HG02840 (cell line): ENCODE results near the gene SEC22B.
"Not testable (repeated sequence)": the region's sequence is repeated elsewhere in the genome, so short reads cannot be mapped to it uniquely, and the experiment has no call there.

ENCODE experiments used
- ATAC-seq: cut with Tn5 transposase; IDR thresholded peaks from one replicate; pipeline ENCODE4 v1.9.1; 2021; ENCODE audit warnings: mild to moderate bottlenecking, moderate library complexity, moderate number of reproducible peaks; ENCODE audit not compliant: unreplicated experiment, low FRiP score

SEC22B gene

GRCh38 chr1:120120525-120120924, 55.8 kb downstream of the SEC22B start:
- not testable (repeated sequence) for ATAC-seq

- ATAC-seq, result not testable (repeated sequence)
Measured at GRCh38 chr1:120117371-120118177, 58.7 kb downstream of the SEC22B start.

GRCh38 chr1:120116094-120116493, 60.2 kb downstream of the SEC22B start:
- not testable (repeated sequence) for ATAC-seq

GRCh38 chr1:120113134-120113533, 63.2 kb downstream of the SEC22B start:
- not testable (repeated sequence) for ATAC-seq

GRCh38 chr1:120112212-120112611, 64.1 kb downstream of the SEC22B start:
- not testable (repeated sequence) for ATAC-seq

- ATAC-seq, result not testable (repeated sequence)
Measured at GRCh38 chr1:120111771-120112170, 64.5 kb downstream of the SEC22B start.

DNA sequence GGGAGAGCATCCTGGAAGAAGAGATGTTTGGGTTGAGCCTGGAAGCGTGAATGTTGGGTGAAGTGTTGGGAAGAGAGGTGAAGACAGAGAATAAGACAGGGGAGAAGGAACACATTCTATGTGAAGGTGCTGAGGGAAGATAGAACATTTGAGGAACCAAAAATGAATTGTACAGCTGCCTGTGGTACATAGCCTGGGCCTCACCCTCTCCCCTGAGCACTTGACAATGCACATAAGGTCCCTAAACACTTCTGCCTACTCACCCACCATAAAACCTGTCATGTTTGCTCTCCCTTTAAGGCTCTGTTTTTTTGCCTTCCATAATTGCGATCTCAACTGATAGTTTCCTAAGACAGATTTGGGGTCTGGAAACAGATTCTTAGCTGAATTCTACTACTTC, 65.3 kb downstream of the SEC22B start:
- not testable (repeated sequence) for ATAC-seq

DNA sequence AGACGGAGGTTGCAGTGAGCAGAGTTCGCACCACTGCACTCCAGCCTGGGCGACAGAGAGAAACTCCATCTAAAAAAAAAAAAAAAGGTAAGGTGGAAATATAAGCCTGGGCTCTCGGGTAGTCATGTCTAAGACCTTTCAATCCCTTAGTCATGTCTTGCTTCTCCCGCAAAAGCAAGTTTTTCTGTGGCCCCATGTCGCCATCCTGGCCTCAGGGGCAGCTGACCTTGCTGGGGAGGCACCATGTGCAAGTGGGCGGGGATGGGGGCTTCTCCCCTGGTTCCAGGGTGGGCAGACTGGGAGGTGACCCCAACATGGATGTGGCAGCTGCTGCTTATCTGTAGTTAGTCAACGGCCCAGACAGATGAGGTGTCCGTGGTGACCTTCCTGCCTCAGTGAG, 66.7 kb downstream of the SEC22B start:
- not testable (repeated sequence) for ATAC-seq

GRCh38 chr1:120109180-120109579, 67.1 kb downstream of the SEC22B start:
- not testable (repeated sequence) for ATAC-seq

DNA sequence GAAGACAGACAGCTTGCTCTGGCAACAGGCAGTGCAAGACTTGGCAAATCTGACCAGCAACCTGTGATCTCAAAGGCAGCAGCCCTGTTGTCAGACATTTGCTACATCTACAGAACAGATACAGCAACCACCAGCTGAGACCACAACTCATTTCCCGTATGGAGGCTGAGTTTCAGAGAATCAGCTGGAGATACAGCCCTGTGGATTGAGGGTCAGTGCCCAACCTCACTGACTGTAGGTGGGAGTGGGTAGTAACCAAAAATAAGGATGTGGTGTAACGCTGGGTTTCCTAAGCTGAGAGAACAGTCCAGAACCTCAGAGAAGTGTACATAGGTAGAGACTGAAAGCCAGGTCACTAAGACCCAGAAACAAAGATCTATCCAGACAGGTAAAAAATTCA, 71.0 kb downstream of the SEC22B start:
- not testable (repeated sequence) for ATAC-seq

- not testable (repeated sequence) for ATAC-seq
Measured at GRCh38 chr1:120103768-120104167, 72.6 kb downstream of the SEC22B start.

GRCh38 chr1:120101593-120101992, 74.7 kb downstream of the SEC22B start:
- not testable (repeated sequence) for ATAC-seq
